ENCODE results near the gene TRMT44.

DNA sequence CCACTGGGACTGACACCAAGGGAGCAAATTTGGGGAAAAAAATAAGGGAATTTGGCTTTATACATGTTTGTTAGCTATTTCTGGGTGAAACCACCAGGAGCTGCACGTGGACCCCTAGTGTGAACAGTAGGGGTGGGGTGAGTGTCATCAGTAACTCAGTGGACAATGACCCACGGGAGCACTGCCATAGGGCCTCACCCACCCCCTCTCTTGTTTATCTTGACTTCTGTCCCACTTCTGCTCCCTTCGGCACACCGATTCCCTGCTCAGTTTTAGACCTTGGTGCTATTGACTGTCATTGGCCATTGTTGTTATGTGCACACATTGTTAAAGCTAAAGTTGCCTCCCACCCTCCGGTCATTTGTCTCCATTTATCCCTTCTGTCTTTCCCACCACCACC lies 9.0 kb upstream of the TRMT44 start:
- TF ChIP-seq, protein P1, sequence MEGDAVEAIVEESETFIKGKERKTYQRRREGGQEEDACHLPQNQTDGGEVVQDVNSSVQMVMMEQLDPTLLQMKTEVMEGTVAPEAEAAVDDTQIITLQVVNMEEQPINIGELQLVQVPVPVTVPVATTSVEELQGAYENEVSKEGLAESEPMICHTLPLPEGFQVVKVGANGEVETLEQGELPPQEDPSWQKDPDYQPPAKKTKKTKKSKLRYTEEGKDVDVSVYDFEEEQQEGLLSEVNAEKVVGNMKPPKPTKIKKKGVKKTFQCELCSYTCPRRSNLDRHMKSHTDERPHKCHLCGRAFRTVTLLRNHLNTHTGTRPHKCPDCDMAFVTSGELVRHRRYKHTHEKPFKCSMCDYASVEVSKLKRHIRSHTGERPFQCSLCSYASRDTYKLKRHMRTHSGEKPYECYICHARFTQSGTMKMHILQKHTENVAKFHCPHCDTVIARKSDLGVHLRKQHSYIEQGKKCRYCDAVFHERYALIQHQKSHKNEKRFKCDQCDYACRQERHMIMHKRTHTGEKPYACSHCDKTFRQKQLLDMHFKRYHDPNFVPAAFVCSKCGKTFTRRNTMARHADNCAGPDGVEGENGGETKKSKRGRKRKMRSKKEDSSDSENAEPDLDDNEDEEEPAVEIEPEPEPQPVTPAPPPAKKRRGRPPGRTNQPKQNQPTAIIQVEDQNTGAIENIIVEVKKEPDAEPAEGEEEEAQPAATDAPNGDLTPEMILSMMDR (IDR thresholded peaks at IDR 0.05) = no peak
- TF ChIP-seq ZFX (IDR thresholded peaks at IDR 0.05; ENCODE audit: borderline replicate concordance) = no peak
